Right lobe of liver (tissue), 6 donors: Measurements from ENCODE around the gene TSPAN8. TPM values are rescaled to one million over a fixed set of nuclear protein-coding genes. Genes with fewer than 3 reads are reported as not detected.

Experiments used
- ATAC-seq, 4 donors: fragments of 200-7000 bp; cut with Tn5 transposase; one replicate each; pipeline ENCODE4 v1.9.1; 2020; ENCODE audit warnings: mild to moderate bottlenecking in 4 of 4, moderate library complexity in 4 of 4
- DNase-seq, 3 donors: peaks; one replicate each; pipeline ENCODE4 v3.0.0-alpha.2; 2020
- H3K27ac ChIP-seq, 3 donors: fragments of 200-600 bp; one replicate each; pipeline ENCODE4 v1.8.0; 2022
- H3K27me3 ChIP-seq, 2 donors: fragments of 200-600 bp; one replicate each; pipeline ENCODE4 v1.8.0; 2022
- H3K36me3 ChIP-seq, 4 donors: fragments of 200-600 bp; sonication (generic) in 1 of 4; one replicate each; pipeline versions ENCODE4 v1.5.1 to v1.8.0; 2017 to 2022; ENCODE audit warnings: control low read depth in 1 of 4
- H3K4me1 ChIP-seq, 4 donors: fragments of 200-600 bp; sonication (generic) in 1 of 4; one replicate each; pipeline versions ENCODE4 v1.5.1 to v1.8.0; 2017 to 2022; ENCODE audit warnings: control low read depth in 1 of 4
- H3K4me3 ChIP-seq, 3 donors: fragments of 200-600 bp; one replicate each; pipeline ENCODE4 v1.8.0; 2022
- H3K9me3 ChIP-seq, 4 donors: fragments of 200-600 bp; sonication (generic) in 1 of 4; one replicate each; pipeline versions ENCODE4 v1.5.1 to v1.8.0; 2017 to 2022; ENCODE audit warnings: control low read depth in 1 of 4
- CTCF ChIP-seq, 4 donors: fragments of 200-600 bp in 3 of 4; fragments of 450-650 bp in 1 of 4; IDR thresholded peaks; one replicate each; pipeline versions ENCODE4 v1.5.1 to v1.8.0; 2016 to 2022; ENCODE audit warnings: antibody characterized with exemption in 4 of 4, mild to moderate bottlenecking in 2 of 4
- POLR2A ChIP-seq: fragments of 450-650 bp; IDR thresholded peaks from one replicate; pipeline ENCODE4 v1.6.1; 2017; ENCODE audit warnings: antibody characterized with exemption, mild to moderate bottlenecking
- WGBS: methylation state at CpG from one replicate; pipeline ENCODE4 v1.1.6; 2018; ENCODE audit warnings: low coverage, low lambda C conversion rate; ENCODE audit not compliant: insufficient coverage; ENCODE audit errors: missing lambda C conversion rate; 5-methylcytosine and 5-hydroxymethylcytosine counted together
- intact Hi-C, 2 donors: fragments of 100-400 bp; cut with DNase I; formaldehyde crosslinking; loops; one replicate each; pipeline versions ENCODE4 v1.11.2 to v1.14.1; 2022
- total RNA-seq, 6 experiments: library from RNA; depleted of rRNA in 2 of 6; stranded (reverse); fragments of >200 nt in 2 of 6; fragmentation: NEBNext Ultra II Directional in 3 of 6; extraction: Animal tissue kit (Norgen Biotek cat#: 25700) in 3 of 6; gene quantifications; one replicate each; pipeline versions ENCODE4 v1.1.0 to v1.2.4, GENCODE V29; 2016 to 2023
- donor health status: DM: no; HTN: yes; CAD: no.
- donor health status: DM: no; HTN: no; CAD: no.
- donor health status: DM: no; HTN: no; CAD: no.
- donor health status: DM: no; HTN: yes; CAD: no.
- donor health status: DM: no; HTN: yes; CAD: no.

TSPAN8 gene
- total RNA-seq, 6 experiments from 2014 or later, result 2.0 to 12.6 (median 7.8) TPM

- intact Hi-C loops, result no loop called here
- ATAC-seq, result no peak
- 71% methylated on average over 3 of the region's 3 CpGs for WGBS
Observed at GRCh38 chr12:71108355-71108754, 49.4 kb downstream of the TSPAN8 start.

DNA sequence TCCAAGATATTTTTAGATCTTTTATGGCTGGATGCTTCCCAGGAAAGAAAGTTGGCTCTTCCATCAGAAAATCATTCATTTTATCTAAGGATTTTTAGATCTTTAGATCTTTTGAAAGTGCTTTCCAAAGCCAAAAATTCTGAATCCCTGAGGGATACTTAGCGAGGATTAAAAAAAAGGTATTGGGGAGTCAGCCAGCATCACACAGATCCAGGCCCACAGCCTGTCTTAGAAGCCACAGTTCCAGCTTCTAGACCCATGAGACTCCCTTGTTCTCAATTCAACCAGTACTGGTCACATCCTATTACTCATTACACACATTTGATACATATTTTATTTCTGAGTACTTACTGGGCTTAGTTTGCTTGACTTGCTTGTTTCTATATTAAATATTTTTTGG is 49.9 kb downstream of the TSPAN8 start:
- Histone ChIP-seq H3K36me3 (no peaks in the 10 kb centered on the region), H3K9me3 (no peaks in the 10 kb centered on the region)
- no peak for DNase-seq

More at GRCh38 chr12:71108355-71108754, 49.4 kb downstream of the TSPAN8 start:
- DNase-seq, result no peak
- Histone ChIP-seq H3K27ac (no peak overlapping the region), H3K4me1 (no peaks in the 10 kb centered on the region), H3K9me3 (no peaks in the 10 kb centered on the region), H3K27me3 (no peaks in the 10 kb centered on the region), H3K36me3 (no peaks in the 10 kb centered on the region), H3K4me3 (no peak overlapping the region)
- no peak for TF ChIP-seq CTCF (IDR thresholded peaks at IDR 0.05)

DNA sequence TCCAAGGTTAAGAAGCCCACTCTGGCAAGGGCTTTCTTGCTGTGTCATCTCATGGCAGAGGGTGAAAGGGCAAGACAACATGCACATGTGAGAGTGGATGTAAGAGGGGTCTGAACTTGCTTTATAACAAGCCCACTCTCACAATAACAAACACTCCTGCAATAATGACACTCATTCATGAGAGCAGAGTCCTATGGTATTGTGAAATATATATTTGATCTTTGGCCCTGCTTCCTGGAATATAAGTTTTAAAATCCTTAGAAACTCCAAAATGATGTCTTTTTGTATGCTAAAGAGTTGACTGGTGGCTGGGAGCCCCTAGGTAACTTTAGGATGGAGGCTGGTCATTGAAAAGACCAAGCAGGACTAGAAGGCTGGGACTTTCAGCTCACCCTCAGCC is 51.8 kb downstream of the TSPAN8 start:
- Histone ChIP-seq H3K4me1 (no peaks in the 10 kb centered on the region), H3K4me3 (no peak overlapping the region), H3K27ac (no peak overlapping the region), H3K27me3 (no peaks in the 10 kb centered on the region), H3K36me3 (no peaks in the 10 kb centered on the region), H3K9me3 (no peaks in the 10 kb centered on the region)
- intact Hi-C loops, result no loop called here
- ATAC-seq (no peak), DNase-seq (no peak)
- TF ChIP-seq POLR2A (no peak), CTCF (IDR thresholded peaks at IDR 0.05) (no peak)

More for the DNA sequence above, 49.9 kb downstream of the TSPAN8 start:
- no peak for TF ChIP-seq CTCF (IDR thresholded peaks at IDR 0.05)
- no peak for TF ChIP-seq POLR2A
- Histone ChIP-seq H3K27me3 (no peaks in the 10 kb centered on the region), H3K27ac (no peak overlapping the region), H3K4me1 (no peaks in the 10 kb centered on the region), H3K4me3 (no peak overlapping the region)
- 67% methylated on average over 1 of the region's 1 CpG for WGBS
- intact Hi-C loops, result no loop called here
- no peak for ATAC-seq

- Histone ChIP-seq H3K36me3 (no peaks in the 10 kb centered on the region), H3K9me3 (no peaks in the 10 kb centered on the region), H3K4me3 (no peak overlapping the region), H3K4me1 (no peaks in the 10 kb centered on the region), H3K27ac (no peak overlapping the region), H3K27me3 (no peaks in the 10 kb centered on the region)
- no peak for TF ChIP-seq CTCF (IDR thresholded peaks at IDR 0.05)
- TF ChIP-seq POLR2A, result no peak
- ATAC-seq (no peak), DNase-seq (no peak)
- WGBS, result 71% methylated on average over 1 of the region's 2 CpGs
- intact Hi-C loops, result no loop called here
Observed at GRCh38 chr12:71092290-71092689, 65.5 kb downstream of the TSPAN8 start.

DNA sequence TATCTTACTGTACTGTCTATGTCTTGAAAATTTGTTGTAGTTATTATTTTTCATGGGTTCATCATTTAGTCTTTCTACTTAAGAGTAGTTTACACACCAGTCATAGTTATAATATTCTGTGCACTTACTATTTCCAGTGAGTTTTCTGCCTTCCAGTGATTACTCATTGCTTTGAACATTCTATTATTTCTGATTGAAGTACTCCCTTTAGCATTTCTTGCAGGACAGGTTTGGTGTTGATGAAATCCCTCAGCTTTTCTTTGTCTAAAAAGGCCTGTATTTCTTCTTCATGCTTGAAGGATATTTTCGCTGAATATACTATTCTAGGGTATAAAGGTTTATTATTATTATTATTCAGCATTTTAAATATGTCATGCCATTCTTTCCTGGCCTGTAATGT is 66.8 kb downstream of the TSPAN8 start:
- TF ChIP-seq POLR2A (no peak), CTCF (IDR thresholded peaks at IDR 0.05) (no peak)
- no peaks in the 10 kb centered on the region for H3K36me3 ChIP-seq
- no peaks in the 10 kb centered on the region for H3K4me1 ChIP-seq
- no peak for ATAC-seq
- no peaks in the 10 kb centered on the region for H3K27me3 ChIP-seq
- no peaks in the 10 kb centered on the region for H3K9me3 ChIP-seq
- no peak overlapping the region for H3K4me3 ChIP-seq
- DNase-seq, result no peak
- 42% methylated on average over 1 of the region's 1 CpG for WGBS
- intact Hi-C loops, result no loop called here
- H3K27ac ChIP-seq, result no peak overlapping the region
